T-helper 2 cell (primary cell): ENCODE results near the gene MOCS1.
"Not testable (repeated sequence)": the region's sequence is repeated elsewhere in the genome, so short reads cannot be mapped to it uniquely, and the experiment has no call there.

ENCODE experiments used
- DNase-seq, 5 experiments: peaks; one replicate each; pipeline versions ENCODE4 v3.0.0 to v3.0.0-alpha.2; 2012 to 2022
- total RNA-seq, 2 donors: gene quantifications; one replicate each; lab custom pipeline; 2026; lab: John Stamatoyannopoulos, UW

The MOCS1 gene
- total RNA-seq: 0 to 0.40 reads per million in 2 donors

DNA sequence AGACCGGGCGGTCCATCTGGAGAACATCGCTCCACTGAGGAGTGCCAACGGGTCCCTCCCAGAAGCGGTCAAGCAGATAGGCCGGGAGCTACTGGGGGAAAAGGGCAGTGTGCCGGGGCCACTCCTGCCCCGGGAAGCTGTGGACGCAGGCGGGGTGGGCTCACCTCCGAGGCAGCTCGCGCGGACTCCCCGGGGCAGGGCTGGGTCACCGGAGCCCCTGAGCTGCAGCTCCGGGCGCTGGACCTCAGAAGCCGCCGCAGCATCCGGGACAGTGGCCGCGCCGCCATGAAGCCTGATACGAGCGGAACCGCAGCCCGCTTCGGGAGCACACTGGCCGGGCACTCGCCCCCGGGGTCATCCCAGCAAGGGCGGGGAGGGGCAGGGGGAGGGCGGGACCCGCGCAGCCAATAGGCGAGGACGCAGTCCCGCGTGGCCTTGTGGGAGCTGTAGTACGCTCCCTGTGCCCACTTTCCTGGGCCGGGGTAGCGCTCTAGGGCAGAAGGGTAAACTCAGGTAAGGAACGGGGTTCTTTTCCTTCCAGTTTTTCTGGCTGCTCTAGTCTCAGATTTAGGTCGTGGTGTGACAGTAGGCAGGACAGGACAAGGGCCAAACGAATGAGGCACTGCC is at the start of gene MOCS1:
Gene MOCS1, minus strand, starts transcription at position 332 of the 627 bp plus-strand sequence. Its CDS starts 45 bp downstream, at position 287.
- DNase-seq: peak in 1 of 5 experiments; percentile 6

DNA sequence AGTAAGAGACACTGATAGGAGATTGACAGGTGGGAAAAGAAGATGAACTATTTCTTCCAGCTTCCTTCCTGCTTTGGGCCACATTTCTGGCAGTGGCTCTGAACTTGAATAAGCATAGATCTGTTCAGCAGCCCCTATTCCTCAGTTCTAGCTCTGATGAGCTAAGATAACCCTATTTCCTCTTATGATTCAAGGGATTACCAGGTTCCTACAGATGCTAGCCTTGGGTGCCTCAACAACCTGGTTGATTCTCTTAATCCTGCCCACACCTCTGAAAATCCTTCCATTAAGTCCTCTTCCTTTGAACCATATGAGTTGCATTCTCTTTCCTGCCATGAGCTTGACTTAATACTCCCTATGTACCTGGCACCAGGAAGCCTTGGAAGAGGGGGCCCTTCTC is 49.8 kb upstream of the MOCS1 start:
- DNase-seq: no peak

DNA sequence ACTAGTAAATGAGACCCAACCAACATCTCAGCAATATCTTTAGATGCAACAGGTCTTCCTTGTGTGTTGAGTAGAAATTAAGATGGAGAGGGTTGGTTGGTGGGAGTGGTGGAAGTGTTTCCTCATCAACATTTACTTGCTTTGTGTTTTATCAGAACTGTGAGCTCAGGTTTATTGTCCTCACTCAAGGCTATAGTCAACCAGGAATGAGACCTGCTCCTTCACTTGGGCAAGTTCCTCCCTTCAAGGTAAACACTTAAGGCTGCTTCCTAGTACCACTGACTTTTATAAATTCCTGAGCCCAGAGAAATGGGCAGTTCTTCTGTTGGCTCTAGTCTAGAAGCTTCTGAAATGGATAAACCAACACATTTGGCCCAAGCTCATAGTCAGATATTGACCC is 48.9 kb upstream of the MOCS1 start:
- no peak for DNase-seq

DNA sequence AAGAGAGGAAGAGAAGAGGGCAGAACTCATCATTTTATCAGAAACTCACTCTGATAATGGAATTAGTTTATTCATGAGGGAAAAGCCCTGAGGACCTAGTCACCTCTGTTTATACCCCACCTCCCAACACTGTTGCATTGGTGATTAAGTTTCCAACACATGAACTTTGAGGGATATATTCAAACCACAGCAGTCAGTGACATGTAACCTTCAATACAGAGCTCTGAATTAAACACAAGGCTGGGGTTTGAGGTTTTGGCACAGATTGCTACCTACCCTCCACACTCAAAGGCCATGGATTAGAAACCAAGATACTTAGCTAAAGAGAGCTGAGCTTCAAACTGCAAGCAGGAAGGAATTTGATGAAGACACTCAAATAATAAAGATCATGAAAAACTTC is 48.5 kb upstream of the MOCS1 start:
- no peak for DNase-seq

DNA sequence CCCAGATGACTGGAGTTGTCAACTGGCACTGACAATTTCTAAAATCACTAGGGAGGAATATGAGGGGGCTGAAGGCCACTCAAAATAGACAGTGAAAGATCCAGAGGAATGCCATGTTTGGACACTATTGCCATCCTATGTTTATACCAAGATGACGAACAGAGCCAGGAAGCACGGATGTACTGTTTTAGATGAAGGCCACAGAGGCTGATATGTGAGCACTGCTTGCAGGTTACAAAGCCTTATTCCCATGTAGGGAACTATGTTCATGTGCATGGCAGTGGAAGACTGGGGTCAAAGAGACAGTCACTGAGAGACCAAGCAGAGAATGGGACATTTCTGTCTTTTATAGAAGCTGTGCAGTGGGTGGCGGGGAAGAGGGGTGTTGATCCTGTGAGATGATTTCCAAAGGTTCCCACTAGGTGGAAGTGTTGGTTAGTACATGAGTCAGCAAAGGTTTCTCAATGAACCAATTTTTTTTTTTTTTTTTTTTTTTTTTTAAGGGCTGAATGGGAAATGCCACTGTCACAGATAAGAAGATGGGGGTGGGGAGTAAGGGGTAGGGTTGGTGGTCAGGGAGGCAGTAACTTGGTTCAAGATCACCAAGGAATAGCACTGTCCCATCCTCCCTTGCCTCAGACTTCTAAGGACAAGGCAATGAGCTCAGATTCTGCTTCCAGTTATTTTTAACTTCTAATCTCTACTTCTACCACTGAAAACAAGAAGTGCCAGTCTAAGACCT is 46.7 kb upstream of the MOCS1 start:
- peak in 1 of 5 experiments; percentile 9 for DNase-seq

DNA sequence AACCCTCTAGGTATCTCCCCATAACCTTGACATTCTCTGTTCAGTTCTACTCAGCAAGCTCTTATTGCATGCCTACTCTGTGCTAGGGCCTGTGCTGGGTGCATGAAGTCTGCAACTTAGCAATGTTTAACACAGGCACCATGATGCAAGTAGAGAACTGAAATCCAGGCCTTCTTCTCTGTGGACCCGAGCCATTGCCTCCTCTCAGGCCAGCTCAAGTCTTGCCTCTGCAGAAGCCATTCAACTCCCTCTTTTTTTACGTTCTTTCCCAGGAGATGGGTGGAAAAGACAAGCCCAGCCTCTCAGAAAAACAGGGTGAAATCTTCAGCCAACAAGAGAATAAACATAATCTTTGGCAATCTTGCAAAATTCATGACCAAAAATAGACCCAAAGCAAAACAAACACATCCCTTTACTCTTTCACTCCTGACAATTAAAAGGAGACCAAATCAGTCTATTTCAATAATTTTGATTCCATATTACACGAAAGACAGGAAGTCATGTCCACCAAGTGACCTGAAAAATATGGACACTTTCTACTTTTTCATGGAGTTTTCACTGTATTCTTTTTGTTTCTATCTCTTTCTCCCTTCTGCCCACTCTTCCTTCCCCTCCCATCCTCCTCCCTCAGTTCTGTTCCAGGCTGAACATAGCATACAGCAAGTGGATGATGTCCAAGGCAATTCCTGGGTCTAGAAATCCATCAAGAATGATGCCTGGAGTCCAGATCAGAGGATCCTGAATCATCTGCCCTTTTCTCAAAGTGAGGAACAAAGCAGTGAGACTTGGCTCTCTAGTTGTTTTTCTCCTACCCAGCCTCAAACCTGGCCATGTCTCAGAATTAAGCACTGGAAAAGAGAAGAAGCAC is 45.4 kb upstream of the MOCS1 start:
- no peak for DNase-seq

DNA sequence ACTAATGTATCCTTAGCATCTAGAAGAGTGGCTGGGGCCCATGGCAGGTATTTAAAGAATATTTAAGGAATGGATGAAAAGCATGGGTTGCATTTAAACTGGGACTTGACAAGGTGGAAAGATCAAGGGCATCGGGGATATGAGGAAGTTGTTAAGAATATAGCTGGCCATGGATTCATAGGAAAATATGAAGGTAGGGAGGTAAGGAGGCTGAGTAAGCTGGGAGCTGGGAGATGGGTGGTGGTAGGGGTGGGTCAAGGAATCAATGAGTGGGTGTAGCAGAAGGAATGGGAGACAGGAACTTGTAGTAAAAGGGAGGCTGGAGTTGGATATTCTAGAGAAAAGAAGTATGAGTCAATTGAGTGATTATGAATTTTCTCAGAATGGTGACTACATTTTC is 44.0 kb upstream of the MOCS1 start:
- no peak for DNase-seq

DNA sequence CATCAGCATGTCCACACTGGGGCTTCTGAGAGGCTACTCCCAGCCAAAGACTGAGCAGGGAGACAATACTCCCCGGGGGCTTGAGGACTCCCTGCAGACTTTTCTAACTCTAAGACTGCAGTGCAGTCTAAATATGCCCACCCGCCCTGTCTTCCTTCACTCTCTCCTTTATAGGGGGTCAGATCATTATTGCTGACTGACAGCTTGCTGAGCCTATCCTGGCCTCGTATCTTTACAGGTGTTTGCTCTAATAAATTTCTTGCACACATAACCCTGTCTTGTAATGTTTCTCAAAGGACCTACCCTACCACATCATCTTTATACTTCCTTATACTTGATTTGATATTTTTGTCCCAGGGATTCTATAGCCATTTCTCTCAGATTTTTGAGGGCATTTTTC is 39.4 kb upstream of the MOCS1 start:
- no peak for DNase-seq

DNA sequence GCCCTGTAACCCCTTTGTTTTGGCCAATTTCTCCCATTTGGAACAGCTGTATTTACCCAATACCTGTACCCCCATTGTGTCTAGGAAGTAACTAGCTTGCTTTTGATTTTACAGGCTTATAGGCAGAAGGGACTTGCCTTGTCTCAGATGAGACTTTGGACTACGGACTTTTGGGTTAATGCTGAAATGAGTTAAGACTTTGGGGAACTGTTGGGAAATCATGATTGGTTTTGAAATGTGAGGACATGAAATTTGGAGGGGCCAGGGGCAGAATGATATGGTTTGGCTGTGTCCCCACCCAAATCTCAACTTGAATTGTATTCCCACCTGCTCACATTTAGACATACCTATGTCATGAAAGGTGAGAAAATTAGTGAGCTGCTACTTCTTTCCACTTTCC is 38.5 kb upstream of the MOCS1 start:
- not testable (repeated sequence) for DNase-seq

DNA sequence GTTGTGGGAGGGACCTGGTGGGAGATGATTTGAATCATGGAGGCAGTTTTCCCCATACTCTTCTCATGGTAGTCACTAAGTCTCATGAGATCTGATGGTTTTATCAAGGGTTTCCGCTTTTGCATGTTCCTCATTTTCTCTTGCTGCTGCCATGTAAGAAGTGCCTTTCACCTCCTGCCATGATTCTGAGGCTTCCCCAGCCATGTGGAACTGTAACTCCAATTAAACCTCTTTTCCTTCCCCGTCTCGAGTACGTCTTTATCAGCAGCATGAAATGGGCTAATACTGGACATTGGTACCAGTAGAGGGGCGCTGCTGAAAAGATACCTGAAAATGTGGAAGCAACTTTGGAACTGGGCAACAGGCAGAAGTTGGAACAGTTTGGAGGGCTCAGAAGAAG is 36.9 kb upstream of the MOCS1 start:
- DNase-seq: not testable (repeated sequence)

DNA sequence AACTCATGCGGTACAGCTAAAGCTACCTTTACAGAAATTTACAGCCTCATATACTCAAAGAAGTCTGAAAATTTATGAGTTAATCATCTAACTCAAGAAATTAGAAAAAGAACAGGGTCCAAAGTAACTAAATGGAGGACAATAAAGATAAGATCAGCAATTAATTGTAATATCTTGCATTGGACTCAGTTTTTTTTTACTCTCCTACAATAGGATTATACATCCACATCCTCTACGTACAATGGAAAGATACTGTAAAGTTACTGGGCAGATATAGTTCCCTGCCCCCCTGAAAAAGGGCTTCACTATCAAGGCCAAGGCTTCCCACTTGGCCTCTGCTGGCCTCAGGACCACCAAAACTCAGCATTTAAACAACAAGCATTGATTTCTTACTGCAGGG is 31.5 kb upstream of the MOCS1 start:
- DNase-seq: no peak

DNA sequence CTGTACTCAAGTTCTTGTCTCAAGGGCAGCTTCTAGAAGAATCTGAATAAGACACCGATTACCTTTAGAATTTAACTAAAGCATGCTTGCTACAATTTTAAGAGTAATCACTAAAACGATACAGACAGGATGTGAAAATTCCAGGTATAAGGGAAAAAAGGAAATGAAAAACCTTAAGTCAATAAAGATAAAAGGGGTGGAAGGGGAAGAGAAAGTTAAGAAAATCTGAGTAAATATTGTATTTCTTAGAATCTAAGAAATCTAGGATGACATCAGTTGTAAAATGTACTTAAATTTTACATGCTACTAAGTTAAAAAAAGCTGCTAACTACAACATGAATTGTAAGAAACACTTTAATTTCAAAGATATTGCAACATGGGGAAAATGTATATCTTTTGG is 30.3 kb upstream of the MOCS1 start:
- DNase-seq: no peak

DNA sequence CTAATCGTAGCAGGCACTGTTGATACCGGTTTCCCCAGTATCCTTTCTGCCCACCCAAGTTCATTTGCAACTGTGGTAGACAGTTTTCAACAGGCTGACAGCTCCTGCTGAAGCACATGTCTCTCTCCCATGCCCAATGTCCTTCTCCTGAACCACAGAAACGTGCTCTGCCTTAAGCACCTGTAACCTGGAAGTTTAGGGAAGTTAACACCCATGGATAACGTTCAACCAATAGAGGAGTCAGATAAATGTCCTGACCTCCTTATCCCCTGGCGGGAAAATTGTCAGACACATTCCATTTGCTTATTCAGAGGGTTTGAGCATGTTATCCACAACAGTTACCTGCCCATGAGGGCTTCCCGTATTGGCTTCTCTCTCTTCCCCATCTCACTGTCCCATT is 29.8 kb upstream of the MOCS1 start:
- no peak for DNase-seq

DNA sequence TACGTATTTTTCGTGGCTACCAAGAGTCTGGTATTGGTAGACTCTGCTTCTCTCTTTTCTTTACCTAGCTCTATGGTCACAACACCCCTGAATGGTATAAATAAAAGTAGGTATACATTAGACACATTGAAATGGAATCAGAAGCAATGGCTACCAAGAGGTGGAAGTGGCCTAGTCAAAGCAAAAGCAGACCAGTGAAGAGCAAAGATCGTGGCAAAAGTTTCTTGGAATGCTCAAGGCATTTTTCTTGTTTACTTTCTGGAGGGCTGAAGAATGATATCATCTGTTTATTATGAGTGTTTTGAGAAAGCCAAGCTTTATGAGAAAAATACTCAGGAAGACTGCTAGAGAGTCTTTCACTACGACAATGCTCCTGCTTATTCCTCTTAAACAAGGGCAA is 28.6 kb upstream of the MOCS1 start:
- DNase-seq: no peak

DNA sequence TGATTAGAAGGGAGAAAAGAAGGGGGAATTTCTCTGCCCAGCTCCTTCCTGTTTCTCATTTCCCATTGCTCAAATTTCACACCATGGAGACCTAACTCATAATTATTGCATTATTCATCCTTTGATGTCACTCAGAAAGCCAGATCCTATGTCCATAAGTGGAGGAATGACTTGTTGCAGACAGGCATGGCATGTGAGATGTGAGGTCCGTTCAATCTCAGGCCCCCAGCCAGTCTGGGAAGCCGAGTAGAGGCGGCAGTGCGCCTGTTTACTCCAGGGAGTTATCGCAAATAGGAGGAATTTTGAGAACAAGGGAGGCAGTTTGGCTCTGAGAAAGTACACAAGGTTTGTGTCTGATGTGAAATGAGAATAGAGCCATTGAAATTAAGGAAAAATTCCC is 26.9 kb upstream of the MOCS1 start:
- DNase-seq: no peak

DNA sequence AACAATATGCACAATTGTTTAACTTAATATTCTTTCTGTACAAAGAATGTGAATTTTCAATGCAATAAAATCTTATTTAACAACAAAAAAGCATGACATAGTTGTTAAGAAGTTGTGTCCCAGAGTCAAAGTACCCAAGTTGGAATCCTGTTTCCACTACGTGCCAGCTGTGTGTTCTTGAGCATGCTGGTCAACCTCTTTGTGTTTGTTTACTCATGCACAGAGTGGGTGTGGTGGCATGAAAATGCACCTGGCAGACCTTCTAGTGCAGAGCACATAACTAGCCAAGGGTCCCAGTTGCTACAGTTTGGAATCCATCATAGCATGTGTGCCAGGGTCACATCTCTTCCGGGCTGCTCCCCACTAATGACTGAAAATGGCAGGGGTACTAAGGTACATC is 24.7 kb upstream of the MOCS1 start:
- no peak for DNase-seq

DNA sequence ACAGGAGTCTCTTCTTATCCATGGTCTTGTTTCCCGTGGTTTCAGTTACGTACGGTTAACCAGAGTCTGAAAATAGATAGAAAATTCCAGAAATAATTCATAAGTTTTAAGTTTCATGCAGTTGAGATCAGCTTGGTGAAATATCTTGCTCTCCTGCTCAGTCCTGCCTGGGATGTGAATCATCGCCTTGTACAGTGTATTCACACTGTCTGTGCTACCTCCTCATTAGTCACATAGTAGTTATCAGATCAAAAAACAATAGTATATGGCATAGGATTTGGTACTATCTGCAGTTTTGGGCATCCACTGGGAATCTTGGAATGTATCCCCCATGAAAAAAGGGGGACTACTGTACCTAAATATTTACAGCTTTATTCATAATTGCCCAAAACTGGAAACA is 22.7 kb upstream of the MOCS1 start:
- DNase-seq: no peak

DNA sequence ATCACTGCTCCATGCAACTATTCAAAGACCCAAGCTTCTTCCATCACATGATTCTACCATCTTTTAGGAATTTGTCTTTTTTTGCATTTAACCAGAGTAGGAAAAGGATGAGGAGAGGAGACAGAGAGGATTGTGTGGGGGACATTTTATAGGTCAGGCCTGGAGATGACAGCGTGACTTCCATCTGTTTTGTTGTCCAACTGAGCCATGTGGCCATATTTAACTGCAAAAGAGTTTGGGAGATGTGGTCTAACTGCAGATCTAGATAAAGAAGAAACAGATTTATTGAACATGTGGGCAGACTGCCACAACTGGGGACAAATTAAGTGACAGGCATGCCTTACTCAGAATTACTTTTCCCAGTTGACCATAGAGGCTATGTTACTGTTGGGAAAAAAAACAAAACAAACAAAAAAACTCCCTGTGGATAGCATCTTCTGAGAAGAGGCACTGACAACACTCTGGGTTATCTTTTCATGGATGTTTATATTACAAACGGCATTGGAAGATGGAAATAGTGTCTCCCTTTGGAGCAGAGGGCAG is 18.9 kb upstream of the MOCS1 start:
- no peak for DNase-seq

DNA sequence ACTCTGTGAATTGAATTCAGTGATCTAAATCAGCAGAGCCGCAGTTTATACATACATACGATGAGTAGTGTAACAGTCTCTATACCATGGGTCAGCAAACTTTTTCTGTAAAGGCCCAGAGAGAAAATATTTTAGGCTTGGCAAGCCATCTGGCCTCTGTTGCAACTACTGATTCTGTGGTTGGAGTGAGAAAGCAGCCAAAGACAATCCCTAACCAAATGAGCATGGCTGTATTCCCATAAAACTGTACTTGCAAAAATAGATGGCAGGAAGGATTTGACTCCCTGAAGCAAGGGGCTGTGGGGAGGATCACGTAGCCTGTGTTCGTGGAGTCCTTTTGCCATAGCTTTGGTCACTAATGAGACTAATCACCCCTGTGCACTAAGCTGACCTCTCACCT is 17.9 kb upstream of the MOCS1 start:
- DNase-seq: no peak

DNA sequence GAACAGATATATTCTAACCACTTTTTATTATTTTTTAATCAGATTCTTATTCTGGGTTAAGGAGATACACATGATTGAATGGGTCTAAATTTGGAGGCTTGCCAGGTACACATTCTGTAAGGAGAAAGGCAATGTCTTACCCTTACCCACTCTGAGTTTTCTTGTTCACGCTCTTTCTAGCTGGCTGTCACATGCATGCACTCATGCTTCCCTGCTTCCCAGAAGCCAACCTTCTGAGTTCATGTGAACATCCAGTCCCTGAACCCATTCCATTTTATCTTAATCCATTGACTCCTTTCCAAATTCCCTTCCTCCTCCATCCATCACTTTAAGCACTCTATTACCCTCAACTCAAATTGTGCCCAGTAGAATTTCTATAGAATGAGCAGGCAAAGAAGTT is 17.5 kb upstream of the MOCS1 start:
- no peak for DNase-seq

DNA sequence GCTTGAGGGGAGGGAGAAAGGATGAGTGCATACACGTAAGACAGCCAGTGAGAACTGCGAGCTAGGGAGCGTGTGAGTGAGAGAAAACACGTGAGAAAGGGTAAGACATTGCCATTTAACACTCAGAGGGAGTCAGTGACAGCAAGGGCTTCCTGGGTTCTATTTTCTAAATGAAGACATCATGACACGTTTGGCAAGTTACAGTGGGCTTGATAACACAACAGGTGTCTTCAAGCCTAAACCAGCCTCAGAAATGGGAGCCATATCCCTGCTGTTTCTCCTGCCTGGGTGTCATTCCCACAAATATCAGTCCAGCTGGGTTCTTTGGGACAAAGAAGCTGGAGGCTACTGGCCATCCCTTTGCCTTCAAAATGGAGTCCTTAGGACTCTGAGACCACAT is 16.9 kb upstream of the MOCS1 start:
- no peak for DNase-seq

DNA sequence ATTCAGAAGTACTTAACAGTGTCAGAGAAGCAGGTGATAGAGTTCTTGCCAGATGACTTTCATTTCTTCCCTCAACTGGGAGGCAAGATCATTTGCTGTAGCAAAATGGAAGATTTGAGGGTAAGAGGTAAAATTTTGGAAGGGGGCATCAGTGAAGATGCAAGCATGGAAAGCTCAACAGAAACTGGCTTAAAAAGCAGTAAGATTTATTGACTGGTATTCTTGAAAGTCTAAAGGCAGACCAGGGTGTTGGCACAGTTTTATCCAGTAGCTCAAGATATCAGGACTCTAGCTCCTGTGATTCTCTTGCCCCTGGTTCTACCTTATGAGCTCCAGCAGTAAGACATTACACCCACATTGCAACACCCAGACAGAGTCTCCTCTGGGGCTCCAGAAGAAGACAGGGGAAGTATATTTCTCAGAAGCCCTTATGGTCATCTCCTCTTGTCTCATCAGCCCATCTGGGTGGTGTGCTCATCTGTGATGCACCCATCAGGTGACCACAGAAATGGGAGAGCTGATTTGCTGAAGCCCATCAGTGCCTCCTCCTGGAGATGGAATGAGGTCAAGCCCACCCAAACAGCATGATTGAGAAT is 16.0 kb upstream of the MOCS1 start:
- no peak for DNase-seq

DNA sequence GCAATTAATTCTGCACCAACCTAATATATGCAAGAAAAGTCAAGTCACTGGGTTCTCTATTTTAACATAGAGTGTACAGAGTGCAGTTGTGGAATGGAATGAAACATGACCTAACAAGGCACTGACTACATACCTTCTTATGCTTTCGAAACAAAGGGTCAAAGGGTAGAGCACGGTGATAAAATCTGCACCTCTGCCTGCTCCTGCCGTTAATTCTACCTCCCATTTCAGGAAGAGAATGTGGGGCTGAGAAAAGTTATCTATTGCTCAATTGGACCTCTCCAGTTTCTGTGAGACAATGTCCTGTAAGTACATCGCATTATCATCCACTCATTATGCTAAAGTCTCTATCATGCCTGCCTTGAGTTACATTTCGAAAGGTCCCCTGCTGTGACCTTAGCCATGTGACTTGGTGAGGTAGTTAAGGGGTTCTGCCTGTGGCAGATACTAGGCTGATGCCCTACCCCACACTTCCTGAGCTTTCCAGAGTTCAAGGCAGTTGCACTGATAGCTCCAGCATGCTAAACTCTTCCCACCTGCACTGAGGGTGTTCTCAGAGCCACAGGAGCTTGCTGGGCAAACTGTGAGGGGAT is 14.0 kb upstream of the MOCS1 start:
- no peak for DNase-seq
